Mesodermal cell (in vitro differentiated cells): ENCODE data around the gene CNPY4.
"Not testable (repeated sequence)": the region's sequence is repeated elsewhere in the genome, so short reads cannot be mapped to it uniquely, and the experiment has no call there.

Experiments
- H3K27ac ChIP-seq: 2 replicates; pipeline ENCODE4 v1.7.0; 2013; ENCODE audit warnings: mild to moderate bottlenecking, low read depth, low read length, moderate library complexity; ENCODE audit not compliant: severe bottlenecking
- H3K36me3 ChIP-seq: 2 replicates; pipeline ENCODE4 v1.7.1; 2013; ENCODE audit warnings: mild to moderate bottlenecking, low read length, moderate library complexity; ENCODE audit not compliant: control insufficient read depth, insufficient read depth
- H3K4me1 ChIP-seq: one replicate; pipeline ENCODE4 v1.7.1; 2013; ENCODE audit warnings: mild to moderate bottlenecking, low read length; ENCODE audit not compliant: insufficient read depth, control insufficient read depth, poor library complexity, severe bottlenecking
- H3K4me3 ChIP-seq: 2 replicates; pipeline ENCODE4 v1.7.0; 2013; ENCODE audit warnings: low read length, control low read depth, mild to moderate bottlenecking; ENCODE audit not compliant: insufficient read depth, poor library complexity, severe bottlenecking; ENCODE audit errors: extremely low read depth
- H3K9me3 ChIP-seq: 2 replicates; pipeline ENCODE4 v1.7.1; 2013; ENCODE audit warnings: mild to moderate bottlenecking, low read length, moderate library complexity; ENCODE audit not compliant: control insufficient read depth
- WGBS, 2 experiments: methylation state at CpG; one replicate each; pipeline ENCODE4 v1.1.5; 2013; ENCODE audit warnings: missing lambda C conversion rate in 2 of 2; ENCODE audit not compliant: insufficient coverage in 2 of 2; 5-methylcytosine and 5-hydroxymethylcytosine counted together

CNPY4 gene

DNA sequence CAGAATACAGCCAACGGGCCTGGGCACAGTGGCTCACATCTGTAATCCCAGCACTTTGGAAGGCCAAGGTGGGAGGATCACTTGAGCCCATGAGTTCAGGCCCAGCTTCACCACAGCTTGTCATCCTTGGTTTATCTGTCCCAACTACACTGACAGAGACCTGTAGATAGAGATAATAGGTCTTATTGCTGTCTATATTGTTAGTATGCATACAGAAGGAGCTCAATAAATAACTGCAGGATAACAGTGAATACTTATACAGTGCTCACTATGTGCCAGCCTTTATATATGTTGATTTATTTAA, 1.3 kb downstream of the CNPY4 start:
- peaks cover 3% of the 10 kb centered on the region for H3K4me1 ChIP-seq
- peak overlapping the region; percentile 93 for H3K4me3 ChIP-seq
- H3K9me3 ChIP-seq = no peaks in the 10 kb centered on the region
- 55 to 67% methylated on average over 1 of the region's 1 CpG for WGBS, 2 experiments
- H3K27ac ChIP-seq = no peak overlapping the region
- H3K36me3 ChIP-seq = peaks cover 47% of the 10 kb centered on the region

DNA sequence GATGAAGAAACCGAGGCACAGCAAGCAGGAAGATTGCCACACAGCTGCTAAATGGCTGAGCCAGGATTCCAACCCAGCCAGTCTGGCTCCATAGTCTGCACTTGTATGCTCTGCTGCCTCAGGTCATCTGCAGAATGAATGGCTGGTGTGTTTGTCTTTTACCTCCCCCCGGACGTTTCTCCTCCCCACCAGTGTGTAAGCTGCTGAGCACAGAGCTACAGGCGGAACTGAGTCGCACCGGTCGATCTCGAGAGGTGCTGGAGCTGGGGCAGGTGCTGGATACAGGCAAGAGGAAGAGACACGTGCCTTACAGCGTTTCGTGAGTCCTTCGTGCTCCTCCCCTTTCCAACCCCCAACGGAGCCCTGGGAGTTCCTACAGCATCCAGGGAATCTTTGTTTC, 2.6 kb downstream of the CNPY4 start:
- Histone ChIP-seq H3K36me3 (peaks cover 35% of the 10 kb centered on the region), H3K4me1 (peaks cover 3% of the 10 kb centered on the region), H3K9me3 (no peaks in the 10 kb centered on the region), H3K27ac (no peak overlapping the region), H3K4me3 (no peak overlapping the region)
- WGBS, 2 experiments = 78 to 89% methylated on average over 10 to 12 of the region's 13 CpGs

DNA sequence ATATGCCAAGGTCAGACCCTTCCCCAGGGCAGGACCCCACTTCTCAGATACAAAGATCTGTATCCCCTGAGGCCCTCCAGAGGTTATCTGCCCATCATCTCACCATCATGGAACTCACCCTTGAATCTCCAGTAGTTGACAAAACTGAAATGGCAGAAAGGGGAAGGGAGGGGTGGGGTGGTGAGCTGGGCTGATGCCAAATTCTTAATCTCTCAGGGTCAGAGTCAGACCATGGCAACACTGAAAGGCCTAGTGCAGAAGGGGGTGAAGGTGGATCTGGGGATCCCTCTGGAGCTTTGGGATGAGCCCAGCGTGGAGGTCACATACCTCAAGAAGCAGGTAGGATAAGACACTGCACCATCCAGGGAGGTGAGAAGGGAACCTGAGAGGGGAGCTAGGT, 3.1 kb downstream of the CNPY4 start:
- WGBS, 2 experiments = 88% methylated on average over 1 of the region's 1 CpG; no CpG with 5 or more reads in 1 of the 2 experiments
- Histone ChIP-seq H3K4me3 (no peak overlapping the region), H3K4me1 (peaks cover 3% of the 10 kb centered on the region), H3K27ac (no peak overlapping the region), H3K36me3 (peaks cover 33% of the 10 kb centered on the region), H3K9me3 (no peaks in the 10 kb centered on the region)

DNA sequence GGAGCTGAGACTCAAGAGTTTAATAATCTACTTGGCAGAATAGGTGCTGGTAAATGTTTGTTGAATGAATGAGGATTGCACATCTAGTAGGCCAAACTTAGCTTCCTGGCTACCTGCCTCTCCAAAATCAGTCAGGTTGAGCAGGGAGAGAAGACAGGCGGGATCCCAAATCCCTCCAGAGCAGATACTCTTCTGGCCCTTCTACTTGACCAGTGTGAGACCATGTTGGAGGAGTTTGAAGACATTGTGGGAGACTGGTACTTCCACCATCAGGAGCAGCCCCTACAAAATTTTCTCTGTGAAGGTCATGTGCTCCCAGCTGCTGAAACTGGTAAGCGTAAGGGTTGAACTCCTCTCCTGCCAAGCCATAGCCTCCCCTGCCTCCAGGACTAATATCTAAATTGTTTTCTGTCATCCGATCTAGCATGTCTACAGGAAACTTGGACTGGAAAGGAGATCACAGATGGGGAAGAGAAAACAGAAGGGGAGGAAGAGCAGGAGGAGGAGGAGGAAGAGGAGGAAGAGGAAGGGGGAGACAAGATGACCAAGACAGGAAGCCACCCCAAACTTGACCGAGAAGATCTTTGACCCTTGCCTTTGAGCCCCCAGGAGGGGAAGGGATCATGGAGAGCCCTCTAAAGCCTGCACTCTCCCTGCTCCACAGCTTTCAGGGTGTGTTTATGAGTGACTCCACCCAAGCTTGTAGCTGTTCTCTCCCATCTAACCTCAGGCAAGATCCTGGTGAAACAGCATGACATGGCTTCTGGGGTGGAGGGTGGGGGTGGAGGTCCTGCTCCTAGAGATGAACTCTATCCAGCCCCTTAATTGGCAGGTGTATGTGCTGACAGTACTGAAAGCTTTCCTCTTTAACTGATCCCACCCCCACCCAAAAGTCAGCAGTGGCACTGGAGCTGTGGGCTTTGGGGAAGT, 5.1 kb downstream of the CNPY4 start:
- no peak overlapping the region for H3K4me3 ChIP-seq
- H3K36me3 ChIP-seq = peaks cover 32% of the 10 kb centered on the region
- no peaks in the 10 kb centered on the region for H3K9me3 ChIP-seq
- no peak overlapping the region for H3K27ac ChIP-seq
- peaks cover 3% of the 10 kb centered on the region for H3K4me1 ChIP-seq
- WGBS, 2 experiments = 100% methylated on average over 2 of the region's 4 CpGs; no CpG with 5 or more reads in 1 of the 2 experiments

DNA sequence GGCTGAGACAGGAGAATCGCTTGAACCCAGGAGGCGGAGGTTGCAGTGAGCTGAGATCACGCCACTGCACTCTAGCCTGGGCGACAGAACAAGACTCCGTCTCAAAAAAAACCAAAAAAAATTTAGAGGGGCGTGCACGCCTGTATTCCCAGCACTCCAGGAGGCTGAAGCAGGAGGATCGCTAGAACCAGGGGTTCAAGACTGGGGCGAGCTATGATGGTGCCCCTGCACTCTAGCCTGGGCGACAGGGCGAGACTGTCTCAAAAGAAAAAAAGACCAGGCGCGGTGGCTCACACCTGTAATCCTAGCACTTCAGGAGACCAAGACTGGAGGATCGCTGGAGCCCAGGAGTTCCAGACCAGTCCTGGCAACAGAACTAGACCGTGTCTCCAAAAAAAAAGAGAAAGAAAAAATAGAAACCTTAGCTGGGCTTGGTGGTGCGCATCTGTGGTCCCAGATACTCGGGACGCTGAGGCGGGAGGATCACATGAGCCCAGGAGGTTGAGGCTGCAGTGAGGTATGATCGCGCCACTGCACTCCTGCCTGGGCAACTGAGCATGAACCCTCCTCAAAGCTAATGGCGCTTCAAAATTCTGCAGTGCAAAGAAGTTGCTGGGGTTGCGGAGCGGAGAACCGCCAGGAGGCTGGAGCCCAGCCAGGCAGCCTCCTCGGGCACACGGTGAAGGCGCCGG, 7.0 kb downstream of the CNPY4 start:
- WGBS, 2 experiments = 16 to 21% methylated on average over 26 to 27 of the region's 29 CpGs

DNA sequence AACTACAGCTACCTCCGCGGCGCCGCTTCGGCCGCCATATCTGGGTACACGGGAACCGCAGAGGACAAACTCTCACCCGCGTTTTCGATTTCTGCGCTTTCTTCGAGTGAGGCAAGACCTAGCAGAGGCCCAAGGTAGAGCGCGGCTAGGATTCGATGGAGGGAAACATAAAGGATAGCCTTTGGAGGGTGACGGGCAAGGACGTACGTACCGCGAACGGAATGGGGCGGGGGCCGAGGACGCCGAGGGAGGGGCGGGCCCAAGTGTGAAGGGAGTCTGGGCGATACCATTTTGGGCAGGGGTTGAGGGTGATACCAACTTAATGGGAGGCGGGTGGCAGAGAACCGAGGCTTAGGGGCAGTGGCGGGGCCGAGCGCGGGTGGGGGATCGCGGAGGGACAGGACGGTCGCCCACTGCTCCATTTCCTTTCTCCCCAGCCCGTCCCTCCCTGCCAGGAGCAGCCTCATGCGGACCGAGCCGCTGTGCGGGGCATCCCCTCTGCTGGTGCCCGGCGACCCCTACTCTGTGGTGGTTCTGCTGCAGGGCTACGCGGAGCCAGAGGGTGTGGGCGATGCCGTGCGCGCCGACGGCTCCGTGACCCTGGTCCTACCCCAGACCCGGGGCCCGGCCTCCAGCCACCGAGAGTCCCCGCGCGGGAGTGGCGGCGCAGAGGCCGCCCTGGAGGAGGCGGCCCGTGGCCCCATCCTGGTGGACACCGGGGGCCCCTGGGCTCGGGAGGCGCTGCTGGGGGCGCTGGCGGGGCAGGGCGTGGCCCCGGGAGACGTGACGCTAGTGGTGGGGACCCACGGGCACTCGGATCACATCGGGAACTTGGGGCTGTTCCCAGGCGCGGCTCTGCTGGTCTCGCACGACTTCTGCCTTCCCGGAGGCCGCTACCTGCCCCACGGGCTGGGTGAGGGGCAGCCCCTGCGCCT, 7.8 kb downstream of the CNPY4 start, which contains the start of gene MBLAC1:
Gene MBLAC1 (plus strand): TSS at position 37 of the 935 bp plus-strand sequence. CDS start 429 bp downstream, at position 466.
- WGBS, 2 experiments = 0 to 1% methylated on average over 81 to 82 of the region's 85 CpGs
- Histone ChIP-seq H3K36me3 (peaks cover 31% of the 10 kb centered on the region), H3K27ac (peak within 1 kb of the TSS; percentile 96), H3K9me3 (no peaks in the 10 kb centered on the region), H3K4me3 (peak within 1 kb of the TSS; percentile 84), H3K4me1 (no peaks in the 10 kb centered on the region)

More for the DNA sequence above, 7.0 kb downstream of the CNPY4 start:
- Histone ChIP-seq H3K4me1 (no peaks in the 10 kb centered on the region), H3K9me3 (no peaks in the 10 kb centered on the region), H3K4me3 (peak overlapping the region; percentile 84), H3K27ac (peak overlapping the region; percentile 96), H3K36me3 (peaks cover 32% of the 10 kb centered on the region)

DNA sequence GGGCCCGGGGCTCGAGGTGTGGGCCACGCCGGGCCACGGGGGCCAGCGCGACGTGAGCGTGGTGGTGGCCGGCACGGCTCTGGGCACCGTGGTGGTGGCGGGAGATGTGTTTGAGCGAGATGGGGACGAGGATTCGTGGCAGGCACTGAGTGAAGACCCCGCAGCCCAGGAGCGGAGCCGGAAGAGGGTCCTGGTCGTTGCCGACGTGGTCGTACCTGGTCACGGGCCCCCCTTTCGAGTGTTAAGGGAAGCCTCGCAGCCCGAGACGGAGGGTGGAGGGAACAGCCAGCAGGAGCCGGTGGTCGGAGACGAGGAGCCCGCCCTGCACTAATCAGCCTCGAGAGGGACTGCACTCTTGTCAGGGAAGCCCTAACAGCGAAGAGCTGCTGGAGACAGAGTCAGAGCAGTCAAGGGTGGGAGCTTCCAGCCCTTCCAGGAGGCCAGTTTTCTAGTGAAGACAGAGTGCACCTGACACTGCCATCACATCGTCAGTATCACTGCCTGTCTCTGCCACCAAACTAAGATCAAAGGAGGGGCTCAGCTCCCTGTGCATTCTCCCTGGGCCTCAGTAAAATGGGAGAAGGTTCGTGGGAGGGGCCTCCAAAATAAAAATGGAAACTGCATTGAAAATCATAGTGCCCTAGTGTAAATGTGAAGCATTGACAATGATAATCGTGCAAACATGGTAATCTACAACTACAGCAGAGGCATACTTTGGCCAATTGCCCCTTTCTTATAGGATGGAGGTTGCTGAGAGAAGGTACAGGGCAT, 8.6 kb downstream of the CNPY4 start:
- Histone ChIP-seq H3K9me3 (no peaks in the 10 kb centered on the region), H3K36me3 (peaks cover 23% of the 10 kb centered on the region), H3K27ac (no peak overlapping the region), H3K4me3 (peak overlapping the region; percentile 84), H3K4me1 (peaks cover 4% of the 10 kb centered on the region)
- 8% methylated on average over 35 to 37 of the region's 37 CpGs for WGBS, 2 experiments

DNA sequence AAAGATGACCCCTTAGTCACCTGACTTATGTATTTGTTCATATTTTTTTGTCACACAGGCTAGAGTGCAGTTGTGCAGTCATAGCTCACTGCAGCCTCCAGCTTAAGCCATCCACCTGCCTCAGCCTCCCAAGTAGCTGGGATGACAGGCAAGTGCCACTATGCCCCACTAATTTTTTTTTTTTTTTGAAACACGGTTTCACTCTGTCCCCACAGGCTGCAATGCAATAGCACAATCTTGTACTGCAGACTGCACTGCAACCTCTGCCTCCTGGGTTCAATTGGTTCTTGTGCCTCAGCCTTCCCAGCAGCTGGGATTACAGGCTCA, 9.2 kb downstream of the CNPY4 start:
- Histone ChIP-seq H3K9me3 (no peaks in the 10 kb centered on the region), H3K4me1 (peaks cover 4% of the 10 kb centered on the region), H3K36me3 (peaks cover 19% of the 10 kb centered on the region), H3K4me3 (no peak overlapping the region), H3K27ac (no peak overlapping the region)
- 57 to 88% methylated on average over 1 of the region's 1 CpG for WGBS, 2 experiments

DNA sequence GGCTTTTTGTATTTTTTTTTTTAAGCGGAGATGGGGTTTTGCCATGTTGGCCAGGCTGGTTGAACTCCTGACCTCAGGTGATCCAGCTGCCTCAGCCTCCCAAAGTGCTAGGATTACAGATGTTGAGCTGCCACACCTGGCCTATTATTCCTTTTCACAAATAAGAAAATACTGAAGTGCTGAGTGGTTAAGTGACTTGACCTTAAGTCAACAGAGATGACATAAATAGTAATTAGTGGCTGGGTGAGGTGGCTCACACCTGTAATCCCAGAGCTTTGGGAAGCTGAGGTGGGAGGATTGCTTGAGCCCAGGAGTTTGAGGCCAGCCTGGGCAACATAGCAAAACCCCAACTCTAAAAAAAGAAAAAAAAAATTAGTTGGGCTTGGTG, 10.8 kb downstream of the CNPY4 start:
- 89% methylated on average over 1 of the region's 1 CpG; no CpG with 5 or more reads in 1 of the 2 experiments for WGBS, 2 experiments
- not testable (repeated sequence) for H3K4me1 ChIP-seq

More for the DNA sequence above, 10.8 kb downstream of the CNPY4 start:
- H3K9me3 ChIP-seq, H3K36me3 ChIP-seq, H3K27ac ChIP-seq, H3K4me3 ChIP-seq: not testable (repeated sequence)
